Right lobe of liver (tissue), 4 donors: ENCODE measurements around the gene CALHM5.

Experiments used
- POLR2A ChIP-seq: fragments of 450-650 bp; IDR thresholded peaks from one replicate; pipeline ENCODE4 v1.6.1; 2017; ENCODE audit warnings: antibody characterized with exemption, mild to moderate bottlenecking
- TF ChIP-seq, protein P1 (sequence below), 4 donors: fragments of 200-600 bp in 3 of 4; fragments of 450-650 bp in 1 of 4; IDR thresholded peaks; one replicate each; pipeline versions ENCODE4 v1.5.1 to v1.8.0; 2016 to 2022; ENCODE audit warnings: antibody characterized with exemption in 4 of 4, mild to moderate bottlenecking in 2 of 4
- donor health status: DM: no; HTN: no; CAD: no.
- donor health status: DM: no; HTN: no; CAD: no.
- donor health status: DM: no; HTN: yes; CAD: no.

DNA sequence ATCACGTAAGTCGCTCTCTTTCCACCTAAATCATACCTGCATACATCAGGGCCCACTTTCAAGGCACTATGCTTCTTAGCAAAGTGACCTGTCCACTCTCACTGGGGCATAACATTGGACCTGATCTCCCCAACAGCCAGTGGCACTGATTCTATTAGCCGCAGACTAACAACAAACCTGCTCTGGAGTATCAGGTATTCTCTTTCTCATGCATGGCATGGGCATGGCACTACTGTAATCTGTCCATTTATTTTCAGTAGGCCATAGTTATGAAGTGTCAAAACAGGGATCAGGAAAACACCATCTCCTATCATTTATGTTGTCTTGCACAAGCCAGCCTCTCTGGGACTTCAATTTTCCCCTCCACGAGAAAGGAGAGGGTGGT lies 50.6 kb downstream of the CALHM5 start:
- TF ChIP-seq, protein P1, sequence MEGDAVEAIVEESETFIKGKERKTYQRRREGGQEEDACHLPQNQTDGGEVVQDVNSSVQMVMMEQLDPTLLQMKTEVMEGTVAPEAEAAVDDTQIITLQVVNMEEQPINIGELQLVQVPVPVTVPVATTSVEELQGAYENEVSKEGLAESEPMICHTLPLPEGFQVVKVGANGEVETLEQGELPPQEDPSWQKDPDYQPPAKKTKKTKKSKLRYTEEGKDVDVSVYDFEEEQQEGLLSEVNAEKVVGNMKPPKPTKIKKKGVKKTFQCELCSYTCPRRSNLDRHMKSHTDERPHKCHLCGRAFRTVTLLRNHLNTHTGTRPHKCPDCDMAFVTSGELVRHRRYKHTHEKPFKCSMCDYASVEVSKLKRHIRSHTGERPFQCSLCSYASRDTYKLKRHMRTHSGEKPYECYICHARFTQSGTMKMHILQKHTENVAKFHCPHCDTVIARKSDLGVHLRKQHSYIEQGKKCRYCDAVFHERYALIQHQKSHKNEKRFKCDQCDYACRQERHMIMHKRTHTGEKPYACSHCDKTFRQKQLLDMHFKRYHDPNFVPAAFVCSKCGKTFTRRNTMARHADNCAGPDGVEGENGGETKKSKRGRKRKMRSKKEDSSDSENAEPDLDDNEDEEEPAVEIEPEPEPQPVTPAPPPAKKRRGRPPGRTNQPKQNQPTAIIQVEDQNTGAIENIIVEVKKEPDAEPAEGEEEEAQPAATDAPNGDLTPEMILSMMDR (IDR thresholded peaks at IDR 0.05) = no peak
- no peak for TF ChIP-seq POLR2A
